Measurements from ENCODE around the gene ADAMTS3. TPM values are rescaled to one million over a fixed set of nuclear protein-coding genes. Genes with fewer than 3 reads are reported as not detected.

The ADAMTS3 gene
- total and polyA plus RNA-seq, 2 donors (not counting 3 experiments of a cell fraction or from before 2014, with no cell fraction given): 0.37 to 1.3 TPM

DNA sequence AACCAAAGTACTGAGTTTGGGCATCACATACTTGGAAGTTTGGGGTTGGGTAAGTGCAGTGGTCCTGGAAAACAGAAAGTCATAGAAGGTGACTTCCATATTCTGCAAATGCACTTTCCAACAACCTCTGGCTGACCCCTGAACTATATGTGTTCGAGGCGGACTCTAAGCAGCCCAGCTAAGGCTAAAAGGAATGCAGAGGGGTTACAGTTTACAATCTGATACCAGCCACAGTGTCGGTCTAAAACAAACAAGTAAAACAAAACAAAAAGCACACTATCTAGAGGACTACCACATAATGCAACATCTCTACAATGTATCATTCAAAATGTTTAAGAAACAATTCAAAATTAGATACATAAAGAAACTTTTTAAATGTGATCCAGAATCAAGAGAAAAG lies 185.6 kb downstream of the ADAMTS3 start:
- Histone ChIP-seq H4K20me1 (replicated peaks; ENCODE audit: control insufficient read depth, extremely low read depth, insufficient read depth, low read length) (no peaks in the 10 kb centered on the region), H3K9ac (replicated peaks; ENCODE audit: extremely low read depth, insufficient read depth, low read length) (no peak overlapping the region), H3K4me2 (ENCODE audit: insufficient read depth, low read length) (no peak overlapping the region), H3K4me1 (ENCODE audit: control insufficient read depth, extremely low read depth, insufficient read depth, low read length) (no peaks in the 10 kb centered on the region), H3K79me2 (ENCODE audit: control insufficient read depth, insufficient read depth, low read length) (no peaks in the 10 kb centered on the region), H3K36me3 (ENCODE audit: control insufficient read depth in 2 of 2, extremely low read depth in 1 of 2, insufficient read depth in 2 of 2, low read length in 2 of 2) (no peaks in the 10 kb centered on the region), H3K9me3 (replicated peaks; ENCODE audit: control insufficient read depth, insufficient read depth, low read length) (no peaks in the 10 kb centered on the region), H3K27me3 (ENCODE audit: control insufficient read depth in 2 of 2, insufficient read depth in 2 of 2, low read length in 2 of 2) (no peaks in the 10 kb centered on the region), H3K27ac (ENCODE audit: insufficient read depth, low read depth, low read length) (no peak overlapping the region), H2AFZ (ENCODE audit: low read depth, low read length) (no peak overlapping the region), H3K9me1 (replicated peaks; ENCODE audit: control insufficient read depth, extremely low read depth, insufficient read depth, low read length) (no peaks in the 10 kb centered on the region), H3K4me3 (replicated peaks in 1 of 3; ENCODE audit: insufficient read depth in 1 of 3, low read depth in 1 of 3, low read length in 3 of 3) (no peak overlapping the region)
- no TSS peak for BruUV-seq (replicated peaks)
- dilution Hi-C loops (cut with MboI; ENCODE audit: extremely low pct_ligation_motif_present, low sequenced_read_pairs) (no loop called here), intact Hi-C loops (cut with micrococcal nuclease) (no loop called here)
- POLR2A ChIA-PET: no interaction called here
- CTCF ChIA-PET: no interaction called here
- no peak for TF ChIP-seq FOS (IDR thresholded peaks at IDR 0.05; ENCODE audit: borderline replicate concordance, insufficient read depth, low read length)
- TF ChIP-seq EZH2 (IDR thresholded peaks at IDR 0.05; ENCODE audit: borderline replicate concordance, low read depth, low read length, severe bottlenecking): no peak
- no peak for TF ChIP-seq POLR2AphosphoS5 (IDR thresholded peaks at IDR 0.05; ENCODE audit: insufficient read depth, low read depth, low read length)
- TF ChIP-seq, protein P1, sequence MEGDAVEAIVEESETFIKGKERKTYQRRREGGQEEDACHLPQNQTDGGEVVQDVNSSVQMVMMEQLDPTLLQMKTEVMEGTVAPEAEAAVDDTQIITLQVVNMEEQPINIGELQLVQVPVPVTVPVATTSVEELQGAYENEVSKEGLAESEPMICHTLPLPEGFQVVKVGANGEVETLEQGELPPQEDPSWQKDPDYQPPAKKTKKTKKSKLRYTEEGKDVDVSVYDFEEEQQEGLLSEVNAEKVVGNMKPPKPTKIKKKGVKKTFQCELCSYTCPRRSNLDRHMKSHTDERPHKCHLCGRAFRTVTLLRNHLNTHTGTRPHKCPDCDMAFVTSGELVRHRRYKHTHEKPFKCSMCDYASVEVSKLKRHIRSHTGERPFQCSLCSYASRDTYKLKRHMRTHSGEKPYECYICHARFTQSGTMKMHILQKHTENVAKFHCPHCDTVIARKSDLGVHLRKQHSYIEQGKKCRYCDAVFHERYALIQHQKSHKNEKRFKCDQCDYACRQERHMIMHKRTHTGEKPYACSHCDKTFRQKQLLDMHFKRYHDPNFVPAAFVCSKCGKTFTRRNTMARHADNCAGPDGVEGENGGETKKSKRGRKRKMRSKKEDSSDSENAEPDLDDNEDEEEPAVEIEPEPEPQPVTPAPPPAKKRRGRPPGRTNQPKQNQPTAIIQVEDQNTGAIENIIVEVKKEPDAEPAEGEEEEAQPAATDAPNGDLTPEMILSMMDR (IDR thresholded peaks at IDR 0.05; ENCODE audit: extremely low read depth in 1 of 2, insufficient read depth in 1 of 2, low read depth in 1 of 2, low read length in 2 of 2): no peak
- no peak for TF ChIP-seq POLR2A (IDR thresholded peaks at IDR 0.05; ENCODE audit: low read depth, low read length)
- no peak for TF ChIP-seq JUN (IDR thresholded peaks at IDR 0.05; ENCODE audit: borderline replicate concordance, insufficient read depth, insufficient read length, low read depth)
- TF ChIP-seq, protein P2, sequence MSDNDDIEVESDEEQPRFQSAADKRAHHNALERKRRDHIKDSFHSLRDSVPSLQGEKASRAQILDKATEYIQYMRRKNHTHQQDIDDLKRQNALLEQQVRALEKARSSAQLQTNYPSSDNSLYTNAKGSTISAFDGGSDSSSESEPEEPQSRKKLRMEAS (IDR thresholded peaks at IDR 0.05; ENCODE audit: insufficient read depth, insufficient read length): no peak
- TF ChIP-seq MYC (IDR thresholded peaks at IDR 0.05; ENCODE audit: low read depth, low read length): no peak
- no peak for TF ChIP-seq GATA2 (IDR thresholded peaks at IDR 0.05; ENCODE audit: insufficient read depth, insufficient read length, low read depth, low read length)
- DNase-seq (ENCODE audit: low read depth, low spot score): no peak
- no peak for FAIRE-seq
